ENCODE data around the gene ZNF740.

- TF ChIP-seq EP300 (IDR thresholded peaks at IDR 0.05; ENCODE audit: borderline replicate concordance) (no peak), REST (IDR thresholded peaks at IDR 0.05; ENCODE audit: low read depth) (no peak)
Observed at GRCh38 chr12:53218551-53219291, 38.2 kb downstream of the ZNF740 start.

Measured in Ishikawa (cell line).